Nephron progenitor cell (in vitro differentiated cells): ENCODE measurements around the gene TSPAN5.

Experiments
- DNase-seq: peaks from one replicate; pipeline ENCODE4 v3.0.0; 2021
- H3K27ac Mint-ChIP-seq: 2 replicates; pipeline ENCODE4 v1.8.0; 2021; ENCODE audit warnings: mild to moderate bottlenecking, moderate library complexity, mixed read lengths
- H3K27me3 Mint-ChIP-seq: 2 replicates; pipeline ENCODE4 v1.8.0; 2021; ENCODE audit warnings: mild to moderate bottlenecking, low read depth, mixed read lengths; ENCODE audit not compliant: poor library complexity
- H3K36me3 Mint-ChIP-seq: 2 replicates; pipeline ENCODE4 v1.8.0; 2021; ENCODE audit warnings: low read depth, mixed read lengths
- H3K4me1 Mint-ChIP-seq: 2 replicates; pipeline ENCODE4 v1.8.0; 2021; ENCODE audit warnings: mixed read lengths
- H3K4me3 Mint-ChIP-seq: 2 replicates; pipeline ENCODE4 v1.8.0; 2021; ENCODE audit warnings: mild to moderate bottlenecking, moderate library complexity, mixed read lengths
- H3K9me3 Mint-ChIP-seq: 2 replicates; pipeline ENCODE4 v1.8.0; 2021; ENCODE audit warnings: mild to moderate bottlenecking, moderate library complexity, mixed read lengths
- TF ChIP-seq, protein P1 (sequence below): fragments of 200-600 bp; sonication (generic); IDR thresholded peaks from 2 replicates; pipeline ENCODE4 v1.5.0; 2021; ENCODE audit warnings: antibody characterized with exemption

The TSPAN5 gene

DNA sequence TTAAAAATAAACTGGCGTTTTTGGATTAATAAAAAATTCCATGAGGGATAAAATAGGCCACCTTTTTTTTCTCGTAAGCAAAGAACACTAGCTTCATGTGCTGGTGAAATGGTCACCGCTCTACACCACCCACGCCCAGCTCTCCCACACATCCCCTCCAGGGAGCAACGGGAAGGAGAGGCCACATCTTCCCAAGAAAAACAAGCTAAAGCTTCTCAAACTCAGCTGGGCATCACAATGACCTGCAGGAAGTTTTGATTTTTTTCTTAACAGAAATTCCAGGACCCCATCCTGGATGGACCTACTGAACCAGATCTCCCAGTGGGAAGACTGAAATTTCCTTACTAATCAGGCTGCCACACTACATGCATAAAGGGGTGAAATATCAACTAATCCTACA is 9.8 kb downstream of the TSPAN5 start:
- Mint-ChIP-seq H3K27ac (peak overlapping the region; percentile 78), H3K9me3 (peaks cover 40% of the 10 kb centered on the region), H3K36me3 (peaks cover 47% of the 10 kb centered on the region), H3K27me3 (peaks cover 3% of the 10 kb centered on the region), H3K4me1 (peaks cover 30% of the 10 kb centered on the region), H3K4me3 (no peak overlapping the region)
- TF ChIP-seq, protein P1, sequence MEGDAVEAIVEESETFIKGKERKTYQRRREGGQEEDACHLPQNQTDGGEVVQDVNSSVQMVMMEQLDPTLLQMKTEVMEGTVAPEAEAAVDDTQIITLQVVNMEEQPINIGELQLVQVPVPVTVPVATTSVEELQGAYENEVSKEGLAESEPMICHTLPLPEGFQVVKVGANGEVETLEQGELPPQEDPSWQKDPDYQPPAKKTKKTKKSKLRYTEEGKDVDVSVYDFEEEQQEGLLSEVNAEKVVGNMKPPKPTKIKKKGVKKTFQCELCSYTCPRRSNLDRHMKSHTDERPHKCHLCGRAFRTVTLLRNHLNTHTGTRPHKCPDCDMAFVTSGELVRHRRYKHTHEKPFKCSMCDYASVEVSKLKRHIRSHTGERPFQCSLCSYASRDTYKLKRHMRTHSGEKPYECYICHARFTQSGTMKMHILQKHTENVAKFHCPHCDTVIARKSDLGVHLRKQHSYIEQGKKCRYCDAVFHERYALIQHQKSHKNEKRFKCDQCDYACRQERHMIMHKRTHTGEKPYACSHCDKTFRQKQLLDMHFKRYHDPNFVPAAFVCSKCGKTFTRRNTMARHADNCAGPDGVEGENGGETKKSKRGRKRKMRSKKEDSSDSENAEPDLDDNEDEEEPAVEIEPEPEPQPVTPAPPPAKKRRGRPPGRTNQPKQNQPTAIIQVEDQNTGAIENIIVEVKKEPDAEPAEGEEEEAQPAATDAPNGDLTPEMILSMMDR, result no peak
- DNase-seq, result no peak

- Mint-ChIP-seq H3K4me1 (peaks cover 30% of the 10 kb centered on the region), H3K4me3 (no peak overlapping the region), H3K27me3 (peaks cover 3% of the 10 kb centered on the region), H3K36me3 (peaks cover 28% of the 10 kb centered on the region), H3K9me3 (peaks cover 29% of the 10 kb centered on the region), H3K27ac (peak overlapping the region; percentile 8)
- TF ChIP-seq, protein P1, result no peak
- DNase-seq, result no peak
These were observed 12.0 kb downstream of the TSPAN5 start for GRCh38 chr4:98646422-98646821.

DNA sequence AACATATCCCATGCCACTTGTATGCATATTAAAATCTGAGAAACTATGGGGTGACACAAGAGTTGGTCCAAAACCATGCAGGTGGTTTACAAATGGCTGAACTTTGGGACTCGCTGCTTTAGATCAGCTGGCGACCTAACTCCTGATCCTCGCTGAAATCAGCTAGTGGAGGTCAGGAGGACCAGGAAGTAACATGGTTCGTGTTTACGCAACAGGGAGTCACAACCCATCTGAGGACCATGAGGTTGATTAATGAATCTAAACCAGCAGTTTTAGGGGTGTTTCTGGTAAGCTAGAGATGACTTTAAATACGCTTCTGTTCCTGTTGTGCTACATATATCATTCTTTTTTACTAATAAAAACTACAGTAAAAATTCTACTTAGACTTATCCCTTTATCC is 12.9 kb downstream of the TSPAN5 start:
- peak overlapping the region; percentile 54 for H3K27ac Mint-ChIP-seq
- TF ChIP-seq, protein P1, result no peak
- peaks cover 20% of the 10 kb centered on the region for H3K9me3 Mint-ChIP-seq
- peaks cover 30% of the 10 kb centered on the region for H3K4me1 Mint-ChIP-seq
- no peak for DNase-seq
- peaks cover 20% of the 10 kb centered on the region for H3K36me3 Mint-ChIP-seq
- H3K4me3 Mint-ChIP-seq, result no peak overlapping the region
- H3K27me3 Mint-ChIP-seq, result peaks cover 3% of the 10 kb centered on the region

DNA sequence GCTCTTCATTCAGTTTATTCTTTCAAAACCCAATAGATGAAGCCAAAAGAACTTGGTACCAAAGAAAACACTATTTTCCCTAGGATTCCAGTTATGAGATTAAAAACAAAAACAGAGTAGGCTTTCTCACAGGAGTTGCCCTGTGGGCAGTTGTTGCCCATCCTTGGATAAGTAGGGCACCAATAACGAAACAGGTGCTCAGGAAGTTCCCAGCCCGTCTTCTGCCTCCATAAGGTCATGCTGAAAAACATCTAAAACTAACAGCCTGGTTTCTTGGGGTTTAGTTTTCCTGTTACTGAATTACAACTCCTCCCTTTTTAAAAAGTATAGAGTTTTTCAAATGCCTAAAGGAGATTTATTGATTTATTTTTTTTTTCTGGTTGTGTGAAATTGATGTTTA is 14.7 kb downstream of the TSPAN5 start:
- H3K9me3 Mint-ChIP-seq, result peaks cover 2% of the 10 kb centered on the region
- no peak for DNase-seq
- H3K27me3 Mint-ChIP-seq, result peaks cover 3% of the 10 kb centered on the region
- TF ChIP-seq, protein P1, result no peak
- no peak overlapping the region for H3K4me3 Mint-ChIP-seq
- H3K4me1 Mint-ChIP-seq, result peaks cover 28% of the 10 kb centered on the region
- no peak overlapping the region for H3K27ac Mint-ChIP-seq
- peaks cover 10% of the 10 kb centered on the region for H3K36me3 Mint-ChIP-seq

DNA sequence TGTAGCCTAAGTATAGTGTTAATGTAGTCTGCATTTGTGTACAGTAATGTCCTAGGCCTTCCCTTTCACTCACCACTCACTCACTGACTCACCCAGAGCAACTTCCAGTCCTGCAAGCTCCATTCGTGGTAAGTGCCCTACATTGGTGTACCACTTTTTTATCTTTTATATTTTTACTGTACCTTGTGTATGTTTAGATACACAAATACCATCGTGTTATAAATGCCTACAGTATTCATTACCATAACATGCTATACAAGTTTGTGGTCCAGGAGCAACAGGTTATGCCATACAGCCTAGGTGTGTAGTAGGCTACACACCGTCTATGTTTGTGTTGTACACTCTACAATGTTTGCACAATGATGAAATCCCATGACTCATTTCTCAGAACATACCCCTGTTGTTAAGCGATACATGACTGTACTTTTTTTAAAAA is 15.4 kb downstream of the TSPAN5 start:
- Mint-ChIP-seq H3K9me3 (no peaks in the 10 kb centered on the region), H3K27ac (no peak overlapping the region), H3K27me3 (no peaks in the 10 kb centered on the region), H3K4me3 (no peak overlapping the region), H3K36me3 (peaks cover 9% of the 10 kb centered on the region), H3K4me1 (peaks cover 26% of the 10 kb centered on the region)
- TF ChIP-seq, protein P1, result no peak
- no peak for DNase-seq

GRCh38 chr4:98641906-98642668 is 16.3 kb downstream of the TSPAN5 start:
- H3K27ac Mint-ChIP-seq, result no peak overlapping the region
- peaks cover 12% of the 10 kb centered on the region for H3K36me3 Mint-ChIP-seq
- no peak for DNase-seq
- H3K4me3 Mint-ChIP-seq, result no peak overlapping the region
- peaks cover 26% of the 10 kb centered on the region for H3K4me1 Mint-ChIP-seq
- H3K9me3 Mint-ChIP-seq, result no peaks in the 10 kb centered on the region
- TF ChIP-seq, protein P1, result no peak
- no peaks in the 10 kb centered on the region for H3K27me3 Mint-ChIP-seq
